SK-N-SH (cell line): ENCODE data around the gene RNF150. TPM values are rescaled to one million over a fixed set of nuclear protein-coding genes. Genes with fewer than 3 reads are reported as not detected.

Experiments used
- CTCF ChIA-PET: fragments of 300-600, 350-600 bp; formaldehyde crosslinking; extraction: SDS; loops from one replicate; lab custom pipeline; 2021; lab: Yijun Ruan, JAX
- POLR2A ChIA-PET: fragments of 350-600 bp; sonication (Branson Sonifier 250); formaldehyde crosslinking; extraction: SDS; loops from one replicate; lab custom pipeline; 2020; ENCODE audit warnings: antibody characterized with exemption, inconsistent platforms; lab: Yijun Ruan, JAX
- DNase-seq: peaks from one replicate; pipeline ENCODE4 v3.0.0; 2012
- H2AFZ ChIP-seq: fragments of 200-600 bp; sonication (generic); 2 replicates; pipeline ENCODE4 v1.8.1; 2016; ENCODE audit warnings: antibody characterized with exemption, mild to moderate bottlenecking, low read depth
- H3F3A ChIP-seq: fragments of 200-600 bp; sonication (generic); replicated peaks from 2 replicates; pipeline ENCODE3; 2016; ENCODE audit warnings: antibody characterized with exemption, mild to moderate bottlenecking; ENCODE audit not compliant: insufficient read depth
- H3K27ac ChIP-seq, 2 experiments: fragments of 200-500 bp in 1 of 2; fragments of 200-600 bp in 1 of 2; sonication (Bioruptor generic) in 1 of 2; sonication (generic), shearing (Covaris generic) in 1 of 2; 2 replicates each; pipeline versions ENCODE4 v1.5.1 to v1.6.1; 2014 to 2016; ENCODE audit warnings: low read depth in 2 of 2, inconsistent platforms in 1 of 2, low read length in 1 of 2, mild to moderate bottlenecking in 1 of 2, mixed read lengths in 1 of 2
- H3K27me3 ChIP-seq: fragments of 200-600 bp; sonication (generic), shearing (Covaris generic); 2 replicates; pipeline ENCODE4 v1.6.1; 2016; ENCODE audit warnings: mixed run types; ENCODE audit not compliant: insufficient read depth
- H3K36me3 ChIP-seq, 2 experiments: fragments of 200-500 bp in 1 of 2; fragments of 200-600 bp in 1 of 2; sonication (Bioruptor generic) in 1 of 2; sonication (generic) in 1 of 2; replicated peaks in 1 of 2; 2 replicates each; pipeline versions ENCODE3 to v1.5.1; 2014 to 2016; ENCODE audit warnings: low read length in 1 of 2, mild to moderate bottlenecking in 1 of 2; ENCODE audit not compliant: insufficient read depth in 2 of 2, control insufficient read depth in 1 of 2
- H3K4me1 ChIP-seq, 2 experiments: fragments of 200-500 bp in 1 of 2; fragments of 200-600 bp in 1 of 2; sonication (Bioruptor generic) in 1 of 2; sonication (generic), shearing (Covaris generic) in 1 of 2; 2 replicates each; pipeline versions ENCODE4 v1.5.1 to v1.6.1; 2014 to 2016; ENCODE audit warnings: low read depth in 1 of 2, low read length in 1 of 2, mixed run types in 1 of 2; ENCODE audit not compliant: insufficient read depth in 2 of 2, control insufficient read depth in 1 of 2
- H3K4me2 ChIP-seq: fragments of 200-600 bp; sonication (generic), shearing (Covaris generic); 2 replicates; pipeline ENCODE4 v1.6.1; 2017; ENCODE audit warnings: mixed run types
- H3K4me3 ChIP-seq, 2 experiments: fragments of 200-500 bp in 1 of 2; fragments of 200-600 bp in 1 of 2; sonication (Bioruptor generic) in 1 of 2; sonication (generic), shearing (Covaris generic) in 1 of 2; 2 replicates each; pipeline versions ENCODE4 v1.5.1 to v1.8.1; 2014 to 2016; ENCODE audit warnings: low read depth in 2 of 2, inconsistent platforms in 1 of 2, low read length in 1 of 2, mild to moderate bottlenecking in 1 of 2, mixed read lengths in 1 of 2, moderate library complexity in 1 of 2
- H3K79me2 ChIP-seq: fragments of 200-600 bp; sonication (generic); 2 replicates; pipeline ENCODE4 v1.8.1; 2017; ENCODE audit warnings: mild to moderate bottlenecking; ENCODE audit not compliant: insufficient read depth
- H3K9ac ChIP-seq: fragments of 200-600 bp; sonication (generic); 2 replicates; pipeline ENCODE4 v1.6.1; 2017; ENCODE audit warnings: mixed run types
- H3K9me2 ChIP-seq: fragments of 200-600 bp; sonication (generic); 2 replicates; pipeline ENCODE4 v1.6.1; 2017; ENCODE audit warnings: mixed run types
- H3K9me3 ChIP-seq: fragments of 200-600 bp; sonication (generic); 2 replicates; pipeline ENCODE4 v1.6.1; 2017; ENCODE audit warnings: mixed run types, mild to moderate bottlenecking, moderate library complexity
- H4K20me1 ChIP-seq: fragments of 200-600 bp; sonication (generic); 2 replicates; pipeline ENCODE4 v1.6.1; 2017; ENCODE audit warnings: mild to moderate bottlenecking, mixed run types; ENCODE audit not compliant: insufficient read depth
- CHD2 ChIP-seq: fragments of 150-350 bp; IDR thresholded peaks from 2 replicates; pipeline ENCODE4 v1.6.1; 2018; ENCODE audit warnings: low read length; ENCODE audit not compliant: partially characterized antibody
- CTCF ChIP-seq: fragments of 200-600 bp; sonication (generic); IDR thresholded peaks from 2 replicates; pipeline ENCODE4 v1.6.1; 2017; ENCODE audit warnings: antibody characterized with exemption, mild to moderate bottlenecking, moderate library complexity
- ELF1 ChIP-seq: IDR thresholded peaks from 2 replicates; pipeline ENCODE4 v1.4.0; 2012
- FOXJ3 ChIP-seq: sonication (generic); formaldehyde crosslinking; IDR thresholded peaks from 2 replicates; pipeline ENCODE4 v1.5.1; 2020; ENCODE audit warnings: mild to moderate bottlenecking, missing genetic modification reagents
- FOXM1 ChIP-seq: IDR thresholded peaks from 2 replicates; pipeline ENCODE4 v1.4.0; 2012; ENCODE audit warnings: low read depth, mild to moderate bottlenecking
- GABPA ChIP-seq: IDR thresholded peaks from 2 replicates; pipeline ENCODE4 v1.4.0; 2012; ENCODE audit warnings: low read depth, mild to moderate bottlenecking
- GATA2 ChIP-seq: sonication (generic); formaldehyde crosslinking; IDR thresholded peaks from 2 replicates; pipeline ENCODE4 v1.5.0; 2020; ENCODE audit warnings: mild to moderate bottlenecking, missing genetic modification reagents
- IRF3 ChIP-seq: fragments of 150-350 bp; IDR thresholded peaks from 2 replicates; pipeline ENCODE4 v1.6.1; 2016; ENCODE audit warnings: mild to moderate bottlenecking, low read depth, low read length
- JUND ChIP-seq: IDR thresholded peaks from 2 replicates; pipeline ENCODE4 v1.4.0; 2012
- NFIC ChIP-seq: IDR thresholded peaks from 2 replicates; pipeline ENCODE4 v1.4.0; 2012; ENCODE audit warnings: borderline replicate concordance
- POLR2AphosphoS5 ChIP-seq: IDR thresholded peaks from 2 replicates; pipeline ENCODE4 v1.6.1; 2012; ENCODE audit warnings: low read depth, low read length
- RAD21 ChIP-seq: IDR thresholded peaks from 2 replicates; pipeline ENCODE4 v1.6.1; 2012; ENCODE audit warnings: mild to moderate bottlenecking, low read length
- RCOR1 ChIP-seq: fragments of 150-350 bp; IDR thresholded peaks from 2 replicates; pipeline ENCODE4 v1.6.1; 2017; ENCODE audit warnings: antibody characterized with exemption, low read length
- RFX5 ChIP-seq: IDR thresholded peaks from 2 replicates; pipeline ENCODE4 v1.6.1; 2012; ENCODE audit warnings: mild to moderate bottlenecking, improper control_type of control experiment, low read length
- RXRA ChIP-seq: IDR thresholded peaks from 2 replicates; pipeline ENCODE4 v1.4.0; 2012; ENCODE audit warnings: low read depth, mild to moderate bottlenecking, borderline replicate concordance
- SMC3 ChIP-seq: IDR thresholded peaks from 2 replicates; pipeline ENCODE4 v1.6.1; 2012; ENCODE audit warnings: low read depth, low read length, improper control_type of control experiment
- USF1 ChIP-seq: IDR thresholded peaks from 2 replicates; pipeline ENCODE4 v1.4.0; 2012; ENCODE audit warnings: low read depth, borderline replicate concordance
- USF2 ChIP-seq: fragments of 150-350 bp; IDR thresholded peaks from 2 replicates; pipeline ENCODE4 v1.6.1; 2017; ENCODE audit warnings: antibody characterized with exemption, low read length, low read depth, borderline replicate concordance
- YY1 ChIP-seq: IDR thresholded peaks from 2 replicates; pipeline ENCODE4 v1.4.0; 2012; ENCODE audit warnings: low read depth, mild to moderate bottlenecking
- ZBTB33 ChIP-seq: IDR thresholded peaks from 2 replicates; pipeline ENCODE4 v1.4.0; 2012; ENCODE audit warnings: low read depth, borderline replicate concordance
- WGBS: methylation state at CpG from one replicate; pipeline ENCODE4 v1.1.6; 2017; ENCODE audit warnings: low lambda C conversion rate; 5-methylcytosine and 5-hydroxymethylcytosine counted together
- polyA plus RNA-seq, 3 experiments: library from polyadenylated mRNA; depleted of rRNA; stranded (reverse); fragments of >200 nt; gene quantifications; 2 replicates each; pipeline ENCODE4 v1.2.3, GENCODE V29; 2012

RNF150 gene
- polyA plus RNA-seq, 1 of the 3 experiments (the other 2 are of a cell fraction), result 5.8 TPM

- POLR2A ChIA-PET, result no interaction called here
These were observed 94.8 kb downstream of the RNF150 start for GRCh38 chr4:141038428-141038827.

GRCh38 chr4:141037446-141037845, 95.8 kb downstream of the RNF150 start:
- H3K9ac ChIP-seq, result no peak overlapping the region
- peak overlapping the region in 1 of 2 experiments; percentile 43; a peak in 2 of 4 replicates for H3K27ac ChIP-seq
- TF ChIP-seq SMC3, result no peak
- no peak for TF ChIP-seq YY1
- no peak for TF ChIP-seq RCOR1
- TF ChIP-seq ZBTB33, result no peak
- no peak for TF ChIP-seq ELF1
- TF ChIP-seq JUND, result no peak
- no peak for TF ChIP-seq FOXM1
- no peak for TF ChIP-seq GATA2
- TF ChIP-seq RFX5, result no peak
- TF ChIP-seq CHD2, result no peak
- TF ChIP-seq GABPA, result no peak
- no peak for TF ChIP-seq USF1
- TF ChIP-seq CTCF, result no peak
- no peak for TF ChIP-seq NFIC
- no peak for TF ChIP-seq USF2
- TF ChIP-seq POLR2AphosphoS5, result no peak
- no peak for TF ChIP-seq RAD21
- no peak for TF ChIP-seq RXRA
- no peak for TF ChIP-seq FOXJ3 (CRISPR knock-in tag)
- peaks cover 5% of the 10 kb centered on the region for H3F3A ChIP-seq
- no peaks in the 10 kb centered on the region for H3K9me2 ChIP-seq
- no peak for DNase-seq
- no peaks in the 10 kb centered on the region for H3K27me3 ChIP-seq
- no peak overlapping the region for H3K4me3 ChIP-seq
- peaks cover 65% of the 10 kb centered on the region for H3K79me2 ChIP-seq
- H3K4me1 ChIP-seq, result peaks cover 8 to 10% of the 10 kb centered on the region in 2 experiments; a peak in 2 of 4 replicates
- no peaks in the 10 kb centered on the region for H3K9me3 ChIP-seq
- CTCF ChIA-PET, result interaction anchor here (1.4 kb wide), 1 partner anchor 16 kb away, joined by 4 read pairs; no protein-coding TSS in a partner anchor
- no peak overlapping the region for H3K4me2 ChIP-seq
- H2AFZ ChIP-seq, result no peak overlapping the region
- POLR2A ChIA-PET, result no interaction called here
- peaks cover 5 to 17% of the 10 kb centered on the region in 2 experiments for H3K36me3 ChIP-seq
- H4K20me1 ChIP-seq, result 0 out of 2 replicates have a peak, but pooled peaks cover 4% of the 10 kb centered on the region

More at GRCh38 chr4:141038428-141038827, 94.8 kb downstream of the RNF150 start:
- Histone ChIP-seq H3K9ac (no peak overlapping the region), H3K27me3 (no peaks in the 10 kb centered on the region), H3K4me2 (no peak overlapping the region), H2AFZ (no peak overlapping the region), H3K9me3 (no peaks in the 10 kb centered on the region), H3K36me3 (peaks cover 5 to 13% of the 10 kb centered on the region in 2 experiments), H4K20me1 (0 out of 2 replicates have a peak, but pooled peaks cover 4% of the 10 kb centered on the region), H3K79me2 (peaks cover 71% of the 10 kb centered on the region), H3K9me2 (no peaks in the 10 kb centered on the region), H3F3A (peaks cover 6% of the 10 kb centered on the region), H3K27ac (no peak overlapping the region), H3K4me3 (no peak overlapping the region), H3K4me1 (peaks cover 8 to 10% of the 10 kb centered on the region in 2 experiments; a peak in 2 of 4 replicates)
- no peak for DNase-seq
- CTCF ChIA-PET, result interaction anchor here (1.4 kb wide), 1 partner anchor 15 kb away, joined by 4 read pairs; no protein-coding TSS in a partner anchor
- WGBS, result 89% methylated on average over 3 of the region's 3 CpGs
- TF ChIP-seq IRF3 (no peak), ELF1 (no peak), FOXM1 (no peak)
